ENCODE data around the gene HNMT.

GRCh38 chr2:137930146-137930545 is 34.1 kb upstream of the HNMT start:
- TF ChIP-seq, protein P1, sequence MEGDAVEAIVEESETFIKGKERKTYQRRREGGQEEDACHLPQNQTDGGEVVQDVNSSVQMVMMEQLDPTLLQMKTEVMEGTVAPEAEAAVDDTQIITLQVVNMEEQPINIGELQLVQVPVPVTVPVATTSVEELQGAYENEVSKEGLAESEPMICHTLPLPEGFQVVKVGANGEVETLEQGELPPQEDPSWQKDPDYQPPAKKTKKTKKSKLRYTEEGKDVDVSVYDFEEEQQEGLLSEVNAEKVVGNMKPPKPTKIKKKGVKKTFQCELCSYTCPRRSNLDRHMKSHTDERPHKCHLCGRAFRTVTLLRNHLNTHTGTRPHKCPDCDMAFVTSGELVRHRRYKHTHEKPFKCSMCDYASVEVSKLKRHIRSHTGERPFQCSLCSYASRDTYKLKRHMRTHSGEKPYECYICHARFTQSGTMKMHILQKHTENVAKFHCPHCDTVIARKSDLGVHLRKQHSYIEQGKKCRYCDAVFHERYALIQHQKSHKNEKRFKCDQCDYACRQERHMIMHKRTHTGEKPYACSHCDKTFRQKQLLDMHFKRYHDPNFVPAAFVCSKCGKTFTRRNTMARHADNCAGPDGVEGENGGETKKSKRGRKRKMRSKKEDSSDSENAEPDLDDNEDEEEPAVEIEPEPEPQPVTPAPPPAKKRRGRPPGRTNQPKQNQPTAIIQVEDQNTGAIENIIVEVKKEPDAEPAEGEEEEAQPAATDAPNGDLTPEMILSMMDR (IDR thresholded peaks at IDR 0.05), result no peak
- TF ChIP-seq, protein P2, sequence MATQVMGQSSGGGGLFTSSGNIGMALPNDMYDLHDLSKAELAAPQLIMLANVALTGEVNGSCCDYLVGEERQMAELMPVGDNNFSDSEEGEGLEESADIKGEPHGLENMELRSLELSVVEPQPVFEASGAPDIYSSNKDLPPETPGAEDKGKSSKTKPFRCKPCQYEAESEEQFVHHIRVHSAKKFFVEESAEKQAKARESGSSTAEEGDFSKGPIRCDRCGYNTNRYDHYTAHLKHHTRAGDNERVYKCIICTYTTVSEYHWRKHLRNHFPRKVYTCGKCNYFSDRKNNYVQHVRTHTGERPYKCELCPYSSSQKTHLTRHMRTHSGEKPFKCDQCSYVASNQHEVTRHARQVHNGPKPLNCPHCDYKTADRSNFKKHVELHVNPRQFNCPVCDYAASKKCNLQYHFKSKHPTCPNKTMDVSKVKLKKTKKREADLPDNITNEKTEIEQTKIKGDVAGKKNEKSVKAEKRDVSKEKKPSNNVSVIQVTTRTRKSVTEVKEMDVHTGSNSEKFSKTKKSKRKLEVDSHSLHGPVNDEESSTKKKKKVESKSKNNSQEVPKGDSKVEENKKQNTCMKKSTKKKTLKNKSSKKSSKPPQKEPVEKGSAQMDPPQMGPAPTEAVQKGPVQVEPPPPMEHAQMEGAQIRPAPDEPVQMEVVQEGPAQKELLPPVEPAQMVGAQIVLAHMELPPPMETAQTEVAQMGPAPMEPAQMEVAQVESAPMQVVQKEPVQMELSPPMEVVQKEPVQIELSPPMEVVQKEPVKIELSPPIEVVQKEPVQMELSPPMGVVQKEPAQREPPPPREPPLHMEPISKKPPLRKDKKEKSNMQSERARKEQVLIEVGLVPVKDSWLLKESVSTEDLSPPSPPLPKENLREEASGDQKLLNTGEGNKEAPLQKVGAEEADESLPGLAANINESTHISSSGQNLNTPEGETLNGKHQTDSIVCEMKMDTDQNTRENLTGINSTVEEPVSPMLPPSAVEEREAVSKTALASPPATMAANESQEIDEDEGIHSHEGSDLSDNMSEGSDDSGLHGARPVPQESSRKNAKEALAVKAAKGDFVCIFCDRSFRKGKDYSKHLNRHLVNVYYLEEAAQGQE (IDR thresholded peaks at IDR 0.05; ENCODE audit: insufficient read depth in 1 of 2, low read depth in 2 of 2, low read length in 1 of 2), result no peak
- TF ChIP-seq POLR2AphosphoS5 (IDR thresholded peaks at IDR 0.05; ENCODE audit: low read depth, low read length), result no peak
